ENCODE results near the gene LILRA1.

GRCh38 chr19:54609356-54609791, 15.9 kb downstream of the LILRA1 start:
- TF ChIP-seq CTCF (IDR thresholded peaks at IDR 0.05) = no peak
- TF ChIP-seq EP300 (IDR thresholded peaks at IDR 0.05) = no peak
- no peak for TF ChIP-seq POLR2AphosphoS5 (IDR thresholded peaks at IDR 0.05)

All from esophagus muscularis mucosa (tissue), 4 donors.